Right lobe of liver (tissue), 4 donors: ENCODE results near the gene KIF1A.

Experiments
- POLR2A ChIP-seq: fragments of 450-650 bp; IDR thresholded peaks from one replicate; pipeline ENCODE4 v1.6.1; 2017; ENCODE audit warnings: antibody characterized with exemption, mild to moderate bottlenecking
- TF ChIP-seq, protein P1 (sequence below), 4 donors: fragments of 200-600 bp in 3 of 4; fragments of 450-650 bp in 1 of 4; IDR thresholded peaks; one replicate each; pipeline versions ENCODE4 v1.5.1 to v1.8.0; 2016 to 2022; ENCODE audit warnings: antibody characterized with exemption in 4 of 4, mild to moderate bottlenecking in 2 of 4
- donor health status: DM: no; HTN: no; CAD: no.
- donor health status: DM: no; HTN: no; CAD: no.
- donor health status: DM: no; HTN: yes; CAD: no.

DNA sequence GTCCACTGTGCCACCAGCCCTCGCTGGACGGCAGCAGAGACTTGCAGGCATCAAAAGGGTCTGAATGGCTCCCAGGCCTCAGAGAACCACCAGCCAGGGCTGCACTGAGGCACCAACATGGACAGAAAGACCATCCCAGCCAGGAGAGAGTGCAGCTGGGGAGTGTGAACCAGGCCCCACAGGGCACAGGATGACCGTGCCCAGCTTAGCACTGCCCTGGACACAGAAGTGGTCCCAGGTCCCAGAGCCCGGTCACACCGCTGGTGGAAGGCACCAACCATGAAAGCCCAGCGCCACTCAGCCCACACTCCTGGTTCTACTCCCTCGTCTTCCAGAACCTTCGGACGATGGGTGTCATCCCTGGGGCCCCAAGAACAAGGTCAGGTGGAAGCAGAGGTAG, 107.9 kb downstream of the KIF1A start:
- TF ChIP-seq, protein P1, sequence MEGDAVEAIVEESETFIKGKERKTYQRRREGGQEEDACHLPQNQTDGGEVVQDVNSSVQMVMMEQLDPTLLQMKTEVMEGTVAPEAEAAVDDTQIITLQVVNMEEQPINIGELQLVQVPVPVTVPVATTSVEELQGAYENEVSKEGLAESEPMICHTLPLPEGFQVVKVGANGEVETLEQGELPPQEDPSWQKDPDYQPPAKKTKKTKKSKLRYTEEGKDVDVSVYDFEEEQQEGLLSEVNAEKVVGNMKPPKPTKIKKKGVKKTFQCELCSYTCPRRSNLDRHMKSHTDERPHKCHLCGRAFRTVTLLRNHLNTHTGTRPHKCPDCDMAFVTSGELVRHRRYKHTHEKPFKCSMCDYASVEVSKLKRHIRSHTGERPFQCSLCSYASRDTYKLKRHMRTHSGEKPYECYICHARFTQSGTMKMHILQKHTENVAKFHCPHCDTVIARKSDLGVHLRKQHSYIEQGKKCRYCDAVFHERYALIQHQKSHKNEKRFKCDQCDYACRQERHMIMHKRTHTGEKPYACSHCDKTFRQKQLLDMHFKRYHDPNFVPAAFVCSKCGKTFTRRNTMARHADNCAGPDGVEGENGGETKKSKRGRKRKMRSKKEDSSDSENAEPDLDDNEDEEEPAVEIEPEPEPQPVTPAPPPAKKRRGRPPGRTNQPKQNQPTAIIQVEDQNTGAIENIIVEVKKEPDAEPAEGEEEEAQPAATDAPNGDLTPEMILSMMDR (IDR thresholded peaks at IDR 0.05): no peak
- no peak for TF ChIP-seq POLR2A
